Measurements from ENCODE around the gene ANXA2R. TPM values are rescaled to one million over a fixed set of nuclear protein-coding genes. Genes with fewer than 3 reads are reported as not detected.
A peak's percentile ranks its signal among the peaks of the same experiment; 100 is the strongest.

Gene ANXA2R
- total and polyA plus RNA-seq, 9 of the 15 experiments (the other 6 are each of a cell fraction or from before 2014, with no cell fraction given), result 2.1 to 4.8 (median 3.4) TPM

DNA sequence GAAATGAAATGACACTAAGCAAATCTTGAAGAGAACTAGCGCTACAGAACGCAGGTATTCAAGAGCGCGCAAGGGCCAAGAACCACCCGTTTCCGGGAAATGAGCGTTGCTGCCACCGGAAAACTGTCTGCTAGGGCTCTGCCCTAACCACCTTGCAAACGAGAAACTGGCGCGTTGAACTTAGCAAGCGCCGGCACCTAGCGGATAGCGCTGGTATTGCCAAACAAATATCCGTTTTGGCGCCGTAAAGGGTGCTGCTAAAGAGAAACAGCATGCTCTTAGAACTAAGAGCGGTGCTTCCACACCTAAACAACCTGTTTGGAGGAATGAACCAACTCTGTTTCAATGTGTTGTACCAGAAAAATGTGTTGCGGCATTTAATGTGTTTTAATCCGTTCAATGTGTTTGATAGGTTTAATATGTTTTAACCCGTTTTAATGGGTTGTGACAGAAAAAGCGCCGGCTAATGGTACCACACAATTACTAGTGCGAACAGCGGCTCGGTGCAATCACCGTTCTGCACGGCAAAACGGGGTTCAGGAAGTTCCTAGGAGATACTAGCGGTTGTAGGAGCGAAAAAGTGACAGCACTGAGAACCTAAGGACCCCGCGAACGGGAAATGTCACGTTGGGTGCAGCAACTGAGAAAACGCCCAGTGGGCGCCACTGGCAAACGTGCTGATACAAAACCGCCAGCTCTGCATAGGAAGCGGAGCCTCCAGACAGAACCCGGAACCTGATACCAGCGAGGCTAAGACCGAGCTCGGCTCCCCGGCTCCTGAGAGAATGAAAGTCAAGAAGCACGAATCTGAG lies at the start of gene ANXA2R (continued):
- TF ChIP-seq, protein P1, sequence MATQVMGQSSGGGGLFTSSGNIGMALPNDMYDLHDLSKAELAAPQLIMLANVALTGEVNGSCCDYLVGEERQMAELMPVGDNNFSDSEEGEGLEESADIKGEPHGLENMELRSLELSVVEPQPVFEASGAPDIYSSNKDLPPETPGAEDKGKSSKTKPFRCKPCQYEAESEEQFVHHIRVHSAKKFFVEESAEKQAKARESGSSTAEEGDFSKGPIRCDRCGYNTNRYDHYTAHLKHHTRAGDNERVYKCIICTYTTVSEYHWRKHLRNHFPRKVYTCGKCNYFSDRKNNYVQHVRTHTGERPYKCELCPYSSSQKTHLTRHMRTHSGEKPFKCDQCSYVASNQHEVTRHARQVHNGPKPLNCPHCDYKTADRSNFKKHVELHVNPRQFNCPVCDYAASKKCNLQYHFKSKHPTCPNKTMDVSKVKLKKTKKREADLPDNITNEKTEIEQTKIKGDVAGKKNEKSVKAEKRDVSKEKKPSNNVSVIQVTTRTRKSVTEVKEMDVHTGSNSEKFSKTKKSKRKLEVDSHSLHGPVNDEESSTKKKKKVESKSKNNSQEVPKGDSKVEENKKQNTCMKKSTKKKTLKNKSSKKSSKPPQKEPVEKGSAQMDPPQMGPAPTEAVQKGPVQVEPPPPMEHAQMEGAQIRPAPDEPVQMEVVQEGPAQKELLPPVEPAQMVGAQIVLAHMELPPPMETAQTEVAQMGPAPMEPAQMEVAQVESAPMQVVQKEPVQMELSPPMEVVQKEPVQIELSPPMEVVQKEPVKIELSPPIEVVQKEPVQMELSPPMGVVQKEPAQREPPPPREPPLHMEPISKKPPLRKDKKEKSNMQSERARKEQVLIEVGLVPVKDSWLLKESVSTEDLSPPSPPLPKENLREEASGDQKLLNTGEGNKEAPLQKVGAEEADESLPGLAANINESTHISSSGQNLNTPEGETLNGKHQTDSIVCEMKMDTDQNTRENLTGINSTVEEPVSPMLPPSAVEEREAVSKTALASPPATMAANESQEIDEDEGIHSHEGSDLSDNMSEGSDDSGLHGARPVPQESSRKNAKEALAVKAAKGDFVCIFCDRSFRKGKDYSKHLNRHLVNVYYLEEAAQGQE (IDR thresholded peaks at IDR 0.05; ENCODE audit: borderline replicate concordance), result peak; percentile 68
- TF ChIP-seq, protein P1 (CRISPR knock-in tag; IDR thresholded peaks at IDR 0.05; ENCODE audit: low read depth), result no peak
- peak; percentile 16; the same call in 1 of the 2 replicates for TF ChIP-seq TRIM28 (IDR thresholded peaks at IDR 0.05)
- TF ChIP-seq ZNF586 (CRISPR knock-in tag; conservative IDR thresholded peaks at IDR 0.05), result no peak
- TF ChIP-seq, protein P2, sequence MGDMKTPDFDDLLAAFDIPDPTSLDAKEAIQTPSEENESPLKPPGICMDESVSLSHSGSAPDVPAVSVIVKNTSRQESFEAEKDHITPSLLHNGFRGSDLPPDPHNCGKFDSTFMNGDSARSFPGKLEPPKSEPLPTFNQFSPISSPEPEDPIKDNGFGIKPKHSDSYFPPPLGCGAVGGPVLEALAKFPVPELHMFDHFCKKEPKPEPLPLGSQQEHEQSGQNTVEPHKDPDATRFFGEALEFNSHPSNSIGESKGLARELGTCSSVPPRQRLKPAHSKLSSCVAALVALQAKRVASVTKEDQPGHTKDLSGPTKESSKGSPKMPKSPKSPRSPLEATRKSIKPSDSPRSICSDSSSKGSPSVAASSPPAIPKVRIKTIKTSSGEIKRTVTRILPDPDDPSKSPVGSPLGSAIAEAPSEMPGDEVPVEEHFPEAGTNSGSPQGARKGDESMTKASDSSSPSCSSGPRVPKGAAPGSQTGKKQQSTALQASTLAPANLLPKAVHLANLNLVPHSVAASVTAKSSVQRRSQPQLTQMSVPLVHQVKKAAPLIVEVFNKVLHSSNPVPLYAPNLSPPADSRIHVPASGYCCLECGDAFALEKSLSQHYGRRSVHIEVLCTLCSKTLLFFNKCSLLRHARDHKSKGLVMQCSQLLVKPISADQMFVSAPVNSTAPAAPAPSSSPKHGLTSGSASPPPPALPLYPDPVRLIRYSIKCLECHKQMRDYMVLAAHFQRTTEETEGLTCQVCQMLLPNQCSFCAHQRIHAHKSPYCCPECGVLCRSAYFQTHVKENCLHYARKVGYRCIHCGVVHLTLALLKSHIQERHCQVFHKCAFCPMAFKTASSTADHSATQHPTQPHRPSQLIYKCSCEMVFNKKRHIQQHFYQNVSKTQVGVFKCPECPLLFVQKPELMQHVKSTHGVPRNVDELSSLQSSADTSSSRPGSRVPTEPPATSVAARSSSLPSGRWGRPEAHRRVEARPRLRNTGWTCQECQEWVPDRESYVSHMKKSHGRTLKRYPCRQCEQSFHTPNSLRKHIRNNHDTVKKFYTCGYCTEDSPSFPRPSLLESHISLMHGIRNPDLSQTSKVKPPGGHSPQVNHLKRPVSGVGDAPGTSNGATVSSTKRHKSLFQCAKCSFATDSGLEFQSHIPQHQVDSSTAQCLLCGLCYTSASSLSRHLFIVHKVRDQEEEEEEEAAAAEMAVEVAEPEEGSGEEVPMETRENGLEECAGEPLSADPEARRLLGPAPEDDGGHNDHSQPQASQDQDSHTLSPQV (IDR thresholded peaks at IDR 0.05), result peak; percentile 79
- no peak for TF ChIP-seq RAD51 (IDR thresholded peaks at IDR 0.05; ENCODE audit: borderline replicate concordance, low read depth)
- TF ChIP-seq NCOA4 (IDR thresholded peaks at IDR 0.05; ENCODE audit: partially characterized antibody), result no peak
- TF ChIP-seq ZFX (CRISPR knock-in tag; IDR thresholded peaks at IDR 0.05), result no peak
- peak; percentile 50 for TF ChIP-seq RNF2 (IDR thresholded peaks at IDR 0.05)
- TF ChIP-seq, protein P3, sequence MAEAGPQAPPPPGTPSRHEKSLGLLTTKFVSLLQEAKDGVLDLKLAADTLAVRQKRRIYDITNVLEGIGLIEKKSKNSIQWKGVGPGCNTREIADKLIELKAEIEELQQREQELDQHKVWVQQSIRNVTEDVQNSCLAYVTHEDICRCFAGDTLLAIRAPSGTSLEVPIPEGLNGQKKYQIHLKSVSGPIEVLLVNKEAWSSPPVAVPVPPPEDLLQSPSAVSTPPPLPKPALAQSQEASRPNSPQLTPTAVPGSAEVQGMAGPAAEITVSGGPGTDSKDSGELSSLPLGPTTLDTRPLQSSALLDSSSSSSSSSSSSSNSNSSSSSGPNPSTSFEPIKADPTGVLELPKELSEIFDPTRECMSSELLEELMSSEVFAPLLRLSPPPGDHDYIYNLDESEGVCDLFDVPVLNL (CRISPR knock-in tag; IDR thresholded peaks at IDR 0.05; ENCODE audit: low read depth), result no peak
- TF ChIP-seq PHF8 (IDR thresholded peaks at IDR 0.05; ENCODE audit: borderline replicate concordance, low read length), result peak; percentile 17; the same call in 1 of the 2 replicates
- peak; percentile 25; the same call in 1 of the 2 replicates for TF ChIP-seq BRD4 (IDR thresholded peaks at IDR 0.05)
- peak; percentile 17 for TF ChIP-seq TBP (optimal IDR thresholded peaks at IDR 0.05; ENCODE audit: low read depth, low read length)
- TF ChIP-seq TEAD1 (CRISPR knock-in tag; IDR thresholded peaks at IDR 0.05), result no peak
- no peak for TF ChIP-seq ILF3 (IDR thresholded peaks at IDR 0.05; ENCODE audit: borderline replicate concordance)

All from K562 (cell line).